K562 (cell line): Measurements from ENCODE around the gene TP53BP1. TPM values are rescaled to one million over a fixed set of nuclear protein-coding genes. Genes with fewer than 3 reads are reported as not detected.

Experiments used
- ATAC-seq: fragments of 200-7000 bp; cut with Tn5 transposase; 3 replicates; pipeline ENCODE4 v1.9.1; 2020; ENCODE audit warnings: moderate library complexity
- BruUV-seq: library from RNA; stranded (reverse); fragments of 400-500 nt; replicated peaks from 2 replicates; lab custom pipeline; 2021; lab: Mats Ljungman, UMichigan
- CTCF ChIA-PET: fragments of 300-600 bp; formaldehyde crosslinking; extraction: SDS; loops from one replicate; lab custom pipeline; 2021; ENCODE audit warnings: low intra/inter-chr PET ratio; lab: Yijun Ruan, JAX
- POLR2A ChIA-PET: fragments of 300-600, 350-650 bp; sonication (Branson Sonifier 250); formaldehyde crosslinking; extraction: SDS; loops from one replicate; lab custom pipeline; 2021; ENCODE audit warnings: antibody characterized with exemption, inconsistent platforms; lab: Yijun Ruan, JAX
- DNase-seq, 4 experiments: peaks; one replicate each; pipeline versions ENCODE4 v3.0.0 to v3.0.0-alpha.2; 2011 to 2018; ENCODE audit warnings: low spot score in 3 of 4, mixed read lengths in 3 of 4; ENCODE audit errors: extremely low read depth in 1 of 4
- FAIRE-seq: peaks from 2 replicates; lab custom pipeline; 2011; peaks lifted over from hg19 to GRCh38; lab: Jason Lieb, UNC
- H2AFZ ChIP-seq: 2 replicates; pipeline ENCODE4 v1.6.0; 2011; ENCODE audit warnings: low read depth, low read length, control low read depth, inconsistent platforms
- H3K27ac ChIP-seq: fragments of 200-600 bp; 3 replicates; pipeline ENCODE4 v1.8.0; 2011; ENCODE audit warnings: low read depth, mild to moderate bottlenecking, control low read depth, inconsistent platforms, low read length, moderate library complexity, mixed read lengths; ENCODE audit errors: extremely low read depth
- H3K27me3 ChIP-seq, 2 experiments: fragments of 300-600 bp in 1 of 2; 2 replicates in 1 of 2; 3 replicates in 1 of 2; pipeline versions ENCODE4 v1.6.0 to v1.8.0; 2011; ENCODE audit warnings: inconsistent platforms in 2 of 2, low read length in 2 of 2, mild to moderate bottlenecking in 1 of 2, mixed read lengths in 1 of 2, moderate library complexity in 1 of 2; ENCODE audit not compliant: control insufficient read depth in 2 of 2, insufficient read depth in 2 of 2
- H3K36me3 ChIP-seq: fragments of 300-600 bp; 3 replicates; pipeline ENCODE4 v1.8.0; 2011; ENCODE audit warnings: mild to moderate bottlenecking, low read length, inconsistent platforms; ENCODE audit not compliant: control insufficient read depth, insufficient read depth
- H3K4me1 ChIP-seq, 2 experiments: fragments of 200-600 bp in 1 of 2; replicated peaks in 1 of 2; 2 replicates in 1 of 2; 3 replicates in 1 of 2; pipeline versions ENCODE4 v1.5.1 to v1.8.0; 2011; ENCODE audit warnings: inconsistent platforms in 2 of 2, low read length in 2 of 2, mild to moderate bottlenecking in 1 of 2, mixed read lengths in 1 of 2, moderate library complexity in 1 of 2; ENCODE audit not compliant: control insufficient read depth in 2 of 2, insufficient read depth in 2 of 2
- H3K4me2 ChIP-seq: 2 replicates; pipeline ENCODE4 v1.6.1; 2011; ENCODE audit warnings: low read length, control low read depth, inconsistent platforms, mixed read lengths; ENCODE audit not compliant: insufficient read depth
- H3K4me3 ChIP-seq: fragments of 200-600 bp; sonication (generic), shearing (Covaris generic); 2 replicates; pipeline ENCODE4 v1.5.1; 2016; ENCODE audit warnings: control low read depth, inconsistent platforms
- H3K79me2 ChIP-seq: fragments of 200-600 bp; 3 replicates; pipeline ENCODE4 v1.8.0; 2011; ENCODE audit warnings: low read length, inconsistent platforms; ENCODE audit not compliant: control insufficient read depth, insufficient read depth
- H3K9ac ChIP-seq, 2 experiments: 2 replicates each; pipeline versions ENCODE4 v1.6.0 to v1.6.1; 2011; ENCODE audit warnings: low read depth in 2 of 2, low read length in 2 of 2, control low read depth in 1 of 2, inconsistent platforms in 1 of 2, mild to moderate bottlenecking in 1 of 2, mixed read lengths in 1 of 2; ENCODE audit not compliant: insufficient read depth in 1 of 2
- H3K9me1 ChIP-seq: one replicate; pipeline ENCODE4 v1.6.0; 2011; ENCODE audit warnings: inconsistent platforms, mild to moderate bottlenecking, low read length, moderate library complexity; ENCODE audit not compliant: control insufficient read depth, insufficient read depth
- H3K9me3 ChIP-seq: replicated peaks from 2 replicates; pipeline ENCODE4 v1.5.1; 2011; ENCODE audit warnings: low read depth, low read length, inconsistent platforms; ENCODE audit not compliant: control insufficient read depth, insufficient read depth
- H4K20me1 ChIP-seq: replicated peaks from 2 replicates; pipeline ENCODE4 v1.6.1; 2011; ENCODE audit warnings: low read length, inconsistent platforms, mixed read lengths; ENCODE audit not compliant: control insufficient read depth, insufficient read depth
- BRF1 ChIP-seq: IDR thresholded peaks from 3 replicates; pipeline ENCODE4 v1.6.1; 2011; ENCODE audit warnings: borderline replicate concordance, mild to moderate bottlenecking; ENCODE audit not compliant: insufficient read length; ENCODE audit errors: extremely low read depth
- CCAR2 ChIP-seq: fragments of 200-400 bp; formaldehyde crosslinking; IDR thresholded peaks from 2 replicates; pipeline ENCODE4 v1.6.1; 2017; ENCODE audit warnings: mild to moderate bottlenecking, low read depth, low read length
- CEBPB ChIP-seq: fragments of 450-650 bp; IDR thresholded peaks from 2 replicates; pipeline ENCODE4 v1.6.1; 2016; ENCODE audit warnings: missing genetic modification characterization, missing compliant biosample characterization
- KDM1A ChIP-seq, 2 experiments: fragments of 450-650 bp; IDR thresholded peaks; 2 replicates each; pipeline ENCODE4 v1.6.1; 2016; ENCODE audit warnings: mild to moderate bottlenecking in 2 of 2
- MAFF ChIP-seq: IDR thresholded peaks from 2 replicates; pipeline ENCODE4 v1.6.1; 2012; ENCODE audit warnings: low read length, improper control_type of control experiment
- MTA1 ChIP-seq: fragments of 450-650 bp; IDR thresholded peaks from 2 replicates; pipeline ENCODE4 v1.6.1; 2017; ENCODE audit warnings: borderline replicate concordance
- PHF21A ChIP-seq: fragments of 450-650 bp; IDR thresholded peaks from 2 replicates; pipeline ENCODE4 v1.6.1; 2017; ENCODE audit warnings: low read depth, borderline replicate concordance
- RHOXF2B ChIP-seq: fragments of 250-450 bp; sonication (Bioruptor Pico); conservative IDR thresholded peaks from 2 replicates; pipeline ENCODE4 v1.5.1; 2021
- SMARCC2 ChIP-seq: fragments of 450-650 bp; IDR thresholded peaks from 2 replicates; pipeline ENCODE4 v1.6.1; 2017; ENCODE audit warnings: antibody characterized with exemption, moderate library complexity, mild to moderate bottlenecking, low read depth
- ZBTB1 ChIP-seq: sonication (generic); formaldehyde crosslinking; IDR thresholded peaks from 2 replicates; pipeline ENCODE4 v1.8.1; 2023; ENCODE audit warnings: missing genetic modification reagents, low read depth, mild to moderate bottlenecking, borderline replicate concordance
- ZBTB7A ChIP-seq: IDR thresholded peaks from 2 replicates; pipeline ENCODE4 v1.6.1; 2011; ENCODE audit warnings: low read depth, mild to moderate bottlenecking, low read length, moderate library complexity, borderline replicate concordance; ENCODE audit not compliant: control insufficient read depth
- ZNF668 ChIP-seq: fragments of 250-450 bp; sonication (Bioruptor Pico); IDR thresholded peaks from 2 replicates; pipeline ENCODE4 v1.8.0; 2022; ENCODE audit warnings: mild to moderate bottlenecking, inconsistent platforms
- ZNF778 ChIP-seq: fragments of 450-650 bp; formaldehyde crosslinking; IDR thresholded peaks from 2 replicates; pipeline ENCODE4 v1.4.0; 2020; ENCODE audit warnings: mild to moderate bottlenecking, moderate library complexity
- WGBS: fragments of 100-300 bp; shearing (Covaris generic); methylation state at CpG from one replicate; pipeline ENCODE4 v1.1.6; 2016; ENCODE audit warnings: low coverage, mixed read lengths; ENCODE audit not compliant: insufficient coverage; ENCODE audit errors: missing lambda C conversion rate; 5-methylcytosine and 5-hydroxymethylcytosine counted together
- in situ Hi-C: fragments of 300-500 bp; cut with MboI; formaldehyde crosslinking; loops from 4 replicates; pipeline ENCODE4 v1.15.0; 2018; ENCODE audit warnings: inconsistent platforms, mixed read lengths
- intact Hi-C: fragments of 100-400 bp; cut with micrococcal nuclease; formaldehyde crosslinking; loops from 2 replicates; pipeline ENCODE4 v1.14.2; 2022
- polyA plus RNA-seq, 8 experiments: library from polyadenylated mRNA; depleted of rRNA in 4 of 8; stranded (reverse) in 5 of 8; unstranded in 3 of 8; fragments of >200 nt; fragmentation: Nextera tagmentation in 2 of 8; fragmentation: Illumina TruSeq in 1 of 8; extraction: Ambion mirVana in 2 of 8; extraction: Trizol in 1 of 8; gene quantifications; 2 replicates each; pipeline versions ENCODE4 v1.2.1 to v1.2.3, GENCODE V29; 2011 to 2014; ENCODE audit warnings: inconsistent platforms in 1 of 8, missing spikeins in 1 of 8
- total RNA-seq, 7 experiments: library from RNA; depleted of rRNA in 6 of 7; stranded (reverse); fragments of >200 nt in 6 of 7; fragmentation: Illumina TruSeq in 2 of 7; extraction: Trizol in 2 of 7; gene quantifications; 2 replicates each; pipeline versions ENCODE4 v1.2.1 to v1.2.3, GENCODE V29; 2011 to 2021; ENCODE audit warnings: low replicate concordance in 1 of 7

The TP53BP1 gene
- total and polyA plus RNA-seq, 9 of the 15 experiments (the other 6 are each of a cell fraction or from before 2014, with no cell fraction given), result 5.7 to 63.3 (median 30.9) TPM

DNA sequence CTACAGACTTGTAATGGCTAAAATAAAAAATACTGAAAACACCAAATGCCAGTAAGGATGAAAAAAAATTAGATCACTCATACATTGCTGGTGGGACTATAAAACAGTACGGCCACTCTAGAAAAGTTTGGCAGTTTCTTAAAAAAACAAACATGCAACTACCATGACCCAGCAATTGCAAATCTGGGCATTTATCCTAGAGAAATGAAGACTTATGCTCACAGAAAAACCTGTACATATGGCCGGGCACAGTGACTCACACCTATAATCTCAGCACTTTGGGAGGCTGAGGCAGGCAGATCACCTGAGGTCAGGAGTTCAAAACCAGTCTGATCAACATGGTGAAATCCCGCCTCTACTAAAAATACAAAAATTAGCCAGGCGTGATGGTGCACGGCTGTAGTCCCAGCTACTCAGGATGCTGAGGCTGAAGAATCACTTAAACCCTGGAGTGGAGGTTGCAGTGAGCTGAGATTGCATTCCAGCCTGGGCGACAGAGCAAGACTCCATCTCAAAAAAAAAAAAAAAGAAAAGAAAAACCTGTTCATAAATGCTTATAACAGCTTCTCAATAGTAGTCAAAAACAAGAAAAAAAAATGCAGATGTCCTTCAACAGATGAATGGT, 5.6 kb downstream of the TP53BP1 start:
- no peak overlapping the region for H3K9ac ChIP-seq
- no peaks in the 10 kb centered on the region for H4K20me1 ChIP-seq
- H3K4me2 ChIP-seq, result no peak overlapping the region
- H3K36me3 ChIP-seq, result peaks cover 61% of the 10 kb centered on the region
- 83% methylated on average over 5 of the region's 6 CpGs for WGBS
- no peak overlapping the region for H3K4me3 ChIP-seq
- no peak overlapping the region for H2AFZ ChIP-seq
- CTCF ChIA-PET, result no interaction called here
- TF ChIP-seq MTA1 (no peak), RHOXF2B (CRISPR knock-in tag) (no peak), KDM1A (IDR thresholded peaks at IDR 0.05) (no peak), ZBTB7A (no peak), ZBTB1 (CRISPR knock-in tag) (no peak), MAFF (no peak), ZNF668 (CRISPR knock-in tag) (no peak), SMARCC2 (no peak), BRF1 (no peak), PHF21A (no peak), CCAR2 (no peak), ZNF778 (CRISPR knock-in tag) (no peak), CEBPB (no peak)
- TF ChIP-seq, all 486 proteins: peak for 0
- H3K9me1 ChIP-seq, result no peaks in the 10 kb centered on the region
- in situ Hi-C loops (no loop called here), intact Hi-C loops (no loop called here)
- FAIRE-seq (no peak), DNase-seq (no peak), ATAC-seq (no peak)
- H3K4me1 ChIP-seq, result peaks cover 8 to 10% of the 10 kb centered on the region in 2 experiments; a peak in 4 of 5 replicates
- no peaks in the 10 kb centered on the region for H3K27me3 ChIP-seq
- H3K27ac ChIP-seq, result no peak overlapping the region
- BruUV-seq, result no TSS peak
- H3K79me2 ChIP-seq, result peaks cover 11% of the 10 kb centered on the region; the same call in 1 of the 3 replicates
- H3K9me3 ChIP-seq, result no peaks in the 10 kb centered on the region; the same call in 1 of the 2 replicates
- POLR2A ChIA-PET, result interaction anchor here (0.7 kb wide), 1 partner anchor 169 kb away, joined by 3 read pairs; no protein-coding TSS in a partner anchor
